SU-DHL-6 (cell line): ENCODE results near the gene GNB5.

ENCODE experiments used
- CTCF ChIP-seq: fragments of 200-600 bp; sonication (generic); IDR thresholded peaks from one replicate; pipeline ENCODE4 v1.5.1; 2017; ENCODE audit warnings: antibody characterized with exemption, mild to moderate bottlenecking, low read length, moderate library complexity; ENCODE audit not compliant: insufficient read depth, poor library complexity, severe bottlenecking
- EZH2phosphoT487 ChIP-seq: fragments of 200-600 bp; sonication (generic), shearing (Covaris generic); conservative IDR thresholded peaks from 2 replicates; pipeline ENCODE4 v1.6.1; 2018; ENCODE audit warnings: mild to moderate bottlenecking, antibody characterized with exemption, low read length, moderate library complexity, mixed read lengths

GRCh38 chr15:52132066-52132465 is 59.1 kb downstream of the GNB5 start:
- no peak for TF ChIP-seq CTCF
- no peak for TF ChIP-seq EZH2phosphoT487
